ENCODE data around the gene PLCG2. TPM values are rescaled to one million over a fixed set of nuclear protein-coding genes. Genes with fewer than 3 reads are reported as not detected.

Gene PLCG2
- total RNA-seq, 2 donors from 2014 or later = 6.6 to 11.0 TPM

- no peaks in the 10 kb centered on the region for H3K36me3 Mint-ChIP-seq (ENCODE audit: low read depth)
- no peaks in the 10 kb centered on the region for H3K27me3 Mint-ChIP-seq
- no peaks in the 10 kb centered on the region for H3K9me3 Mint-ChIP-seq
- H3K27ac Mint-ChIP-seq = no peak overlapping the region
- H3K4me3 Mint-ChIP-seq = no peak overlapping the region
- no peak for ATAC-seq (replicated peaks)
- peaks cover 5% of the 10 kb centered on the region for H3K4me1 Mint-ChIP-seq
Observed at GRCh38 chr16:81809567-81809966, 30.5 kb downstream of the PLCG2 start.

DNA sequence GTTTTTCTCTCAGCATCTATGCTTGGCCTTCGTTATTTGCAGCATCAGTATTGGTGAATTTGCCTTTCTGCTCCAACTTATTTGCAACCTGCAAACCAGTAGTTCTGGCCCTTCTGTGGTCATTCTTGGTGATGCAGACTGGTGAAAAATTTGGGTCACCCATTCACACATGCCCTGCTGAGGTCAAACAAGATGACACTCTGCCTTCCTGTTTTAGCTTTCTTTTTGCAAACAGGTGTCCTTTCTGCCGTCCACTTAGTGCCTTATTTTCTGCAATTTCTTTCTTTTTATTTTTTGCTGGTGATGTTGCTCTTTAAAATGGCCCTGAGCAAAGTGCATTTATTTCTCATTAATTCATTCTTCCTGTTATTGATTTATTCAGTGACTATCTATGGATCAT, 31.3 kb downstream of the PLCG2 start:
- Mint-ChIP-seq H3K4me1 (peaks cover 5% of the 10 kb centered on the region), H3K27ac (no peak overlapping the region), H3K27me3 (no peaks in the 10 kb centered on the region), H3K9me3 (no peaks in the 10 kb centered on the region), H3K36me3 (ENCODE audit: low read depth) (no peaks in the 10 kb centered on the region), H3K4me3 (no peak overlapping the region)
- no peak for ATAC-seq (replicated peaks)

- no peak overlapping the region for H3K4me3 Mint-ChIP-seq
- H3K4me1 Mint-ChIP-seq = peaks cover 5% of the 10 kb centered on the region
- H3K27ac Mint-ChIP-seq = no peak overlapping the region
- no peaks in the 10 kb centered on the region for H3K27me3 Mint-ChIP-seq
- no peaks in the 10 kb centered on the region for H3K36me3 Mint-ChIP-seq (ENCODE audit: low read depth)
- no peaks in the 10 kb centered on the region for H3K9me3 Mint-ChIP-seq
- peak; percentile 61 for ATAC-seq (replicated peaks)
Observed at GRCh38 chr16:81810894-81811538, 31.9 kb downstream of the PLCG2 start.

GRCh38 chr16:81813648-81814047, 34.6 kb downstream of the PLCG2 start:
- Mint-ChIP-seq H3K27me3 (no peaks in the 10 kb centered on the region), H3K9me3 (no peaks in the 10 kb centered on the region), H3K4me1 (no peaks in the 10 kb centered on the region), H3K36me3 (ENCODE audit: low read depth) (no peaks in the 10 kb centered on the region), H3K4me3 (no peak overlapping the region), H3K27ac (no peak overlapping the region)
- ATAC-seq (replicated peaks) = no peak

DNA sequence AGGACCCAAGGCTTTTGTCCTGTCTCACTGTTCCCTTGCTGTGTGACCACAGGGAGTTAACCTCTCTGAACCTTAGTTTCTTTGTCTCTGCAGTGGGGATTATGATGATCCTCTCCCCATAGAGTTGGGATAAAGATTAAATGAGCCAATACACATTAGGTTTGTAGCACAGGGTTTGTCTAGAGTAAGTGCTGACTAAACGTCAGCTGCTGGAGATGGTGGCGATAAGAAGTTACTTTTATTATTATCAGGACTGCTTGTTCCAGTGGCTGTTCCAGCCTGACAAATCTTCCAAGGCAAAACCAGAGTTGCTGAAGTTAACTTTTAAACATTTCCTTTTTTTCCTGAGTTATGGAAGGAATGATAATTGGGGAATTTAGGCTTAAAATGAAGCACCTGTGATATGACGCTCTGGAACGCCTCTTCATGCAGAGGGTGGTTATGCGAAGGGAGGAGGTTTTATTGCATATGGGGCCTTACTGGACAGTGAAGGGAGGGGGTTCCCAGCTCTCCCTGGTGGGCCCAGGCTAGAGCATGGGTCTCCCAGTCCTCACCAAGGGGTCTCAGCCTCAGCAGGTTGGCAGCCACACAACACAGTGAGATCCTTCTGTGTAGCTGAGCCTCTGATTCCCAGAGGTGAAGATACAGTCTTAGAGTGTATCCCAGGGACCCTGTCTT, 35.8 kb downstream of the PLCG2 start:
- Mint-ChIP-seq H3K4me1 (no peaks in the 10 kb centered on the region), H3K27me3 (no peaks in the 10 kb centered on the region), H3K9me3 (no peaks in the 10 kb centered on the region), H3K27ac (no peak overlapping the region), H3K4me3 (no peak overlapping the region), H3K36me3 (ENCODE audit: low read depth) (no peaks in the 10 kb centered on the region)
- no peak for ATAC-seq (replicated peaks)

DNA sequence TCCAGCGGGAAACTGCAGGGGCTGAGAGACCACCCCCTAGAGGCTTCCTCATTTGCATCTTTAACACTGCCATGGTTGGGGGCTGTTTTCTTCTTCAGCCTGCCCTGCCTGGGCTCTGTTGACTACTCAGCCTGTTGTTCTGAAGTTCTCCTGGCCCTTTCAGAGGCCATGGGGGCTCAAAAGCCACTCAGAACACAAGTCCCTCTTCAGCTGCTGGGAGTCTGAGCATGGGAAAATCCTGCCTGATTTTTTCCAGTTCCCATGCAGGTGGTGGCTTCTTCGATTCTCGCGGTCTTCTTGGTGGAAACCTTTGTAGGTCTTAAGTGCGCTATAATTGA, 36.3 kb downstream of the PLCG2 start:
- Mint-ChIP-seq H3K9me3 (no peaks in the 10 kb centered on the region), H3K27ac (no peak overlapping the region), H3K27me3 (no peaks in the 10 kb centered on the region), H3K36me3 (ENCODE audit: low read depth) (no peaks in the 10 kb centered on the region), H3K4me1 (no peaks in the 10 kb centered on the region), H3K4me3 (no peak overlapping the region)
- no peak for ATAC-seq (replicated peaks)

GRCh38 chr16:81816351-81816750, 37.3 kb downstream of the PLCG2 start:
- H3K4me3 Mint-ChIP-seq = no peak overlapping the region
- no peaks in the 10 kb centered on the region for H3K4me1 Mint-ChIP-seq
- ATAC-seq (replicated peaks) = no peak
- H3K36me3 Mint-ChIP-seq (ENCODE audit: low read depth) = no peaks in the 10 kb centered on the region
- no peaks in the 10 kb centered on the region for H3K9me3 Mint-ChIP-seq
- H3K27ac Mint-ChIP-seq = no peak overlapping the region
- H3K27me3 Mint-ChIP-seq = no peaks in the 10 kb centered on the region

- no peak overlapping the region for H3K27ac Mint-ChIP-seq
- H3K4me3 Mint-ChIP-seq = no peak overlapping the region
- H3K36me3 Mint-ChIP-seq (ENCODE audit: low read depth) = no peaks in the 10 kb centered on the region
- no peaks in the 10 kb centered on the region for H3K9me3 Mint-ChIP-seq
- H3K27me3 Mint-ChIP-seq = no peaks in the 10 kb centered on the region
- no peak for ATAC-seq (replicated peaks)
- H3K4me1 Mint-ChIP-seq = no peaks in the 10 kb centered on the region
Observed at GRCh38 chr16:81816793-81817210, 37.7 kb downstream of the PLCG2 start.

GRCh38 chr16:81817296-81817695, 38.2 kb downstream of the PLCG2 start:
- Mint-ChIP-seq H3K27me3 (no peaks in the 10 kb centered on the region), H3K36me3 (ENCODE audit: low read depth) (no peaks in the 10 kb centered on the region), H3K4me3 (no peak overlapping the region), H3K27ac (no peak overlapping the region), H3K4me1 (no peaks in the 10 kb centered on the region), H3K9me3 (no peaks in the 10 kb centered on the region)
- ATAC-seq (replicated peaks) = no peak

DNA sequence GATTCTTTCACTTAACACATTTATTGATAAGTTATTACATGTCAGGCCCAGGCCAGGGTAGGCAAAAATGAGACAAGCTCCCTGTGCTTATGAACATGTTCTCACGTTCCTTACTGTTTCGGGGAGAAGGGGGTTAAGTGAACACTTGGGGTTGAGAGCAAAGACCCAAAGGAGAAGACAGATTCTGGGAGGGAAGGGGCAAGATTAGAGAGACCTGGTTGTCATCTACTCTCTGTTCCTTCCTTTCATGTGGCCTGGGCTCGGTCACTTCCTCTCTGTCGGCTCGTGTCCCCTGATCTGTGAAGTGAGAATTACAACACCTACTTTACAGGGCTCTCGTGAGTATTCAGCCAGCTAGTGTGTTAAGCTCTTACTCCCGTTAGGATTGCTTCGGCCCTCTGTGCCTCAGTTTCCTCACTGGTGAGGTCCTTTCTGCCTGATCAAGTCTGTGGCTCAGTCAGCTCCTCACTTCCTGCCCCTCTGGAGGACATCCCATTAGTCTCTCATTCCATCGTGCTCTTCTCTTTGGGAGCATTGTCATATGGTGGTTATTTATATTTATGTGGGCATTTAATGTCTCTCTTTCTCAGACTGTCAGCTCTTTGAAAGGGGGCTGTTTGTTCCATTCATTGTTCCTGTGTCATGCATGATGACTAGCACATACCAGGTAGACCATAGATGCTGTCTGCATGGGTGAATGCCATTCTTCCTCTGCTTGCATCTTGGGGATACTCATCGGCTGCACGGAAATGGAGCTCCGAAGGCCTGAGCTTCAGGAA, 38.9 kb downstream of the PLCG2 start:
- H3K27ac Mint-ChIP-seq = no peak overlapping the region
- no peak for ATAC-seq (replicated peaks)

GRCh38 chr16:81818568-81818896, 39.4 kb downstream of the PLCG2 start:
- no peaks in the 10 kb centered on the region for H3K27me3 Mint-ChIP-seq
- H3K27ac Mint-ChIP-seq = no peak overlapping the region
- ATAC-seq (replicated peaks) = no peak
- no peaks in the 10 kb centered on the region for H3K9me3 Mint-ChIP-seq
- H3K4me3 Mint-ChIP-seq = no peak overlapping the region
- H3K4me1 Mint-ChIP-seq = no peaks in the 10 kb centered on the region
- no peaks in the 10 kb centered on the region for H3K36me3 Mint-ChIP-seq (ENCODE audit: low read depth)

More for the DNA sequence above, 38.9 kb downstream of the PLCG2 start:
- no peaks in the 10 kb centered on the region for H3K4me1 Mint-ChIP-seq
- no peak overlapping the region for H3K4me3 Mint-ChIP-seq
- no peaks in the 10 kb centered on the region for H3K27me3 Mint-ChIP-seq
- H3K36me3 Mint-ChIP-seq (ENCODE audit: low read depth) = no peaks in the 10 kb centered on the region
- no peaks in the 10 kb centered on the region for H3K9me3 Mint-ChIP-seq

- H3K9me3 Mint-ChIP-seq = no peaks in the 10 kb centered on the region
- ATAC-seq (replicated peaks) = no peak
Observed at GRCh38 chr16:81818905-81819304, 39.8 kb downstream of the PLCG2 start.

DNA sequence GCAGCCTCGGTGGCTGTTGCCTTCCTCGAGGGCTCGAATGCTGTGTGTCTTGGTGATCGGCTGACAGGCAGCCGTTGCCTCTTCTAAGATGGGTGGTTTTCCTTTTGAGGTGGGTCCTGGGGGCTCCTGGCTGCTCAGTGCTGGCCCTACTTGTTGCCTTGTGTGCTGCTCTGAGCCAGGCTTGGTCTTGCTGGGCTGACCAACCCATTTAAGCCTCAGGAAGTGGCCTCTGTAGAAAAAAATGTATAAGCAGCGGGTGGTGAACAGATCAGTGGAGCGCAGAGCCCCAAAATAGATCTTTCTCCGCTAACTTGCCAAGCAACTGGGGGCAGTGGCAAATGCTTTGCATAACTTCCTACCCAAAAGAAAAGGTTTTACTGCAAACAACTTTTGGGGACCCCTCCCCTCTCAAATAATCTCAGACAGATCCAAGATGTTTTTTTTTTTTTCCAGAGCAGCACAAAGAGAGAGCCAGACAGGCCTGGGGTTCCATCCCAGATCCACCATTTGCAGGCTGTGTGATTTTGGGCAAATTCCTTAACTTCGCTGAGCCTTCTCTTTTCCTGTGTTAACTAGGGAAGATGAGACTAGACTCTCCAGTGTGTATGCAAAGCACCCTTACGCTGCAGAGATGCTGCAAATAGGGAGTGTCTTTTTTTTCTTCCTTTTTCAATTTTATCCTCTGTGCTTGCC, 42.5 kb downstream of the PLCG2 start:
- Mint-ChIP-seq H3K4me3 (no peak overlapping the region), H3K27me3 (no peaks in the 10 kb centered on the region), H3K9me3 (no peaks in the 10 kb centered on the region), H3K36me3 (ENCODE audit: low read depth) (no peaks in the 10 kb centered on the region), H3K4me1 (no peaks in the 10 kb centered on the region), H3K27ac (no peak overlapping the region)
- no peak for ATAC-seq (replicated peaks)

More at GRCh38 chr16:81818905-81819304, 39.8 kb downstream of the PLCG2 start:
- no peak overlapping the region for H3K4me3 Mint-ChIP-seq
- no peaks in the 10 kb centered on the region for H3K27me3 Mint-ChIP-seq
- no peak overlapping the region for H3K27ac Mint-ChIP-seq
- no peaks in the 10 kb centered on the region for H3K4me1 Mint-ChIP-seq
- no peaks in the 10 kb centered on the region for H3K36me3 Mint-ChIP-seq (ENCODE audit: low read depth)

DNA sequence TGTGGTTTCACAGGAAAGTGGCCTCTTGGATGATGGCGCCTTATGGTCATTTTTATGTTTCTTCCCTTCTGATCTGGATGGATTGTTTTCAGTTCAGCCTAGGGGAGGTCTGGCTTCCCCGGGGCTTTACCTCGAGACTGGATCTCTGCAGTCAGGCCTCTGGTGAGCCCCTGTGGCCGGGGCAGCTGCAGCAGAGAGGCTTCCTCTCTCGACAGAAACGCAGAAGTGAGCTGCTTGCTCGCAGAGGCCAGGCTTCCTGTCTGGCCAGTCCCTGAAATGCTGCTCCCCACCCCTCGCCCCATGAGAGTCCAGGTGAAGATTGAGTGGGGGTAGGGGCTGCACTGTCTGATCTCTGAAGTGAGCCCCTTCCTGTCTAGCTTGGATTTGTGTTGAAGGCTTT, 44.0 kb downstream of the PLCG2 start:
- Mint-ChIP-seq H3K27ac (no peak overlapping the region), H3K36me3 (ENCODE audit: low read depth) (no peaks in the 10 kb centered on the region), H3K9me3 (no peaks in the 10 kb centered on the region), H3K27me3 (no peaks in the 10 kb centered on the region), H3K4me3 (no peak overlapping the region), H3K4me1 (no peaks in the 10 kb centered on the region)
- ATAC-seq (replicated peaks) = no peak

GRCh38 chr16:81823734-81824133, 44.6 kb downstream of the PLCG2 start:
- Mint-ChIP-seq H3K4me3 (no peak overlapping the region), H3K4me1 (no peaks in the 10 kb centered on the region), H3K9me3 (no peaks in the 10 kb centered on the region), H3K27me3 (no peaks in the 10 kb centered on the region), H3K36me3 (ENCODE audit: low read depth) (no peaks in the 10 kb centered on the region), H3K27ac (no peak overlapping the region)
- ATAC-seq (replicated peaks) = no peak

All from activated T-helper 17 cell treated with anti-CD3 and anti-CD28 coated beads, Interleukin-2, amount 50 U/mL, for 72 hours (primary cell).